ENCODE data around the gene PHACTR4.
"Not testable (repeated sequence)": the region's sequence is repeated elsewhere in the genome, so short reads cannot be mapped to it uniquely, and the experiment has no call there.

PHACTR4 gene

GRCh38 chr1:28373450-28373849 lies 3.9 kb downstream of the PHACTR4 start:
- TF ChIP-seq L3MBTL2 (conservative IDR thresholded peaks at IDR 0.05) (peak; percentile 37; the same call in 1 of the 2 replicates), CTBP1 (IDR thresholded peaks at IDR 0.05; ENCODE audit: borderline replicate concordance) (0 out of 2 replicates have a peak, but pooled peaks have one; percentile 36)
- DNase-seq (ENCODE audit: extremely low spot score), result not testable (repeated sequence)
- CTCF ChIA-PET, result interaction anchor here (0.6 to 0.7 kb wide), 2 partner anchors 20 to 55 kb away, joined by 3 read pairs; no protein-coding TSS in a partner anchor
- POLR2A ChIA-PET, result interaction anchor here (1.9 kb wide), 1 partner anchor 45 kb away, joined by 4 read pairs; the partner anchor contains the start of gene MED18

GRCh38 chr1:28374297-28374696 lies 4.8 kb downstream of the PHACTR4 start:
- CTCF ChIA-PET, result no interaction called here
- DNase-seq (ENCODE audit: extremely low spot score), result no peak
- POLR2A ChIA-PET, result interaction anchor here (1.9 kb wide), 1 partner anchor 46 kb away, joined by 4 read pairs; the partner anchor contains the start of gene MED18
- TF ChIP-seq ELF4 (IDR thresholded peaks at IDR 0.05) (no peak), L3MBTL2 (conservative IDR thresholded peaks at IDR 0.05) (no peak), HDGF (IDR thresholded peaks at IDR 0.05; ENCODE audit: borderline replicate concordance) (no peak), FOXM1 (IDR thresholded peaks at IDR 0.05; ENCODE audit: borderline replicate concordance) (no peak), SP1 (IDR thresholded peaks at IDR 0.05) (no peak), SUZ12 (IDR thresholded peaks at IDR 0.05) (no peak), PKNOX1 (IDR thresholded peaks at IDR 0.05) (no peak), LEF1 (IDR thresholded peaks at IDR 0.05; ENCODE audit: borderline replicate concordance) (no peak), FOXA1 (IDR thresholded peaks at IDR 0.05) (no peak), TARDBP (IDR thresholded peaks at IDR 0.05) (no peak), CTBP1 (IDR thresholded peaks at IDR 0.05; ENCODE audit: borderline replicate concordance) (no peak), BHLHE40 (IDR thresholded peaks at IDR 0.05; ENCODE audit: borderline replicate concordance) (no peak), FOXK2 (IDR thresholded peaks at IDR 0.05) (no peak), ZNF384 (IDR thresholded peaks at IDR 0.05) (no peak), NFRKB (IDR thresholded peaks at IDR 0.05) (no peak), ARNT (IDR thresholded peaks at IDR 0.05) (no peak)

GRCh38 chr1:28375598-28375997 lies 6.1 kb downstream of the PHACTR4 start:
- CTCF ChIA-PET, result not testable (repeated sequence)
- POLR2A ChIA-PET, result interaction anchor here (0.6 kb wide), 1 partner anchor 173 kb away, joined by 3 read pairs; no protein-coding TSS in a partner anchor

GRCh38 chr1:28376195-28376594 lies 6.7 kb downstream of the PHACTR4 start:
- CTCF ChIA-PET; DNase-seq (ENCODE audit: extremely low spot score); POLR2A ChIA-PET: not testable (repeated sequence)

More at GRCh38 chr1:28375598-28375997, 6.1 kb downstream of the PHACTR4 start:
- DNase-seq (ENCODE audit: extremely low spot score), result not testable (repeated sequence)

GRCh38 chr1:28378906-28379305 lies 9.4 kb downstream of the PHACTR4 start:
- TF ChIP-seq TARDBP (IDR thresholded peaks at IDR 0.05) (no peak), ZNF384 (IDR thresholded peaks at IDR 0.05) (peak; percentile 55)
- ChIA-PET CTCF (no interaction called here), POLR2A (interaction anchor here (0.7 kb wide), 1 partner anchor 50 kb away, joined by 3 read pairs; the partner anchor contains the start of gene MED18)
- DNase-seq (ENCODE audit: extremely low spot score), result no peak

- no peak for TF ChIP-seq FOXK2 (IDR thresholded peaks at IDR 0.05)
- no peak for TF ChIP-seq L3MBTL2 (conservative IDR thresholded peaks at IDR 0.05)
- no peak for TF ChIP-seq ARNT (IDR thresholded peaks at IDR 0.05)
- no peak for TF ChIP-seq FOXA1 (IDR thresholded peaks at IDR 0.05)
- no peak for TF ChIP-seq TARDBP (IDR thresholded peaks at IDR 0.05)
- TF ChIP-seq HDGF (IDR thresholded peaks at IDR 0.05; ENCODE audit: borderline replicate concordance), result no peak
- TF ChIP-seq LEF1 (IDR thresholded peaks at IDR 0.05; ENCODE audit: borderline replicate concordance), result no peak
- TF ChIP-seq NFRKB (IDR thresholded peaks at IDR 0.05), result no peak
- TF ChIP-seq SUZ12 (IDR thresholded peaks at IDR 0.05), result no peak
- no peak for TF ChIP-seq PKNOX1 (IDR thresholded peaks at IDR 0.05)
- CTCF ChIA-PET, result no interaction called here
- no peak for DNase-seq (ENCODE audit: extremely low spot score)
- POLR2A ChIA-PET, result no interaction called here
Measured at GRCh38 chr1:28380394-28380793, 10.9 kb downstream of the PHACTR4 start.

- DNase-seq (ENCODE audit: extremely low spot score); CTCF ChIA-PET; POLR2A ChIA-PET: not testable (repeated sequence)
Measured at GRCh38 chr1:28383785-28384184, 14.2 kb downstream of the PHACTR4 start.

- POLR2A ChIA-PET, result no interaction called here
- DNase-seq (ENCODE audit: extremely low spot score), result no peak
- TF ChIP-seq PKNOX1 (IDR thresholded peaks at IDR 0.05), result peak; percentile 50; the same call in 1 of the 2 replicates
- TF ChIP-seq ARNT (IDR thresholded peaks at IDR 0.05), result no peak
- CTCF ChIA-PET, result interaction anchor here (0.6 kb wide), 1 partner anchor 35 kb away, joined by 4 read pairs; no protein-coding TSS in a partner anchor
Measured at GRCh38 chr1:28392027-28392652, 22.6 kb downstream of the PHACTR4 start.
